CD14-positive monocyte (primary cell): ENCODE results near the gene CFAP206. TPM values are rescaled to one million over a fixed set of nuclear protein-coding genes. Genes with fewer than 3 reads are reported as not detected.

ENCODE experiments used
- DNase-seq, 3 donors: peaks; one replicate each; pipeline ENCODE4 v3.0.0-alpha.2; 2011 to 2022
- H2AFZ ChIP-seq: 2 replicates; pipeline ENCODE4 v1.6.0; 2012; ENCODE audit warnings: mild to moderate bottlenecking, low read depth, low read length, inconsistent platforms; ENCODE audit not compliant: insufficient read depth, poor library complexity, severe bottlenecking
- H3K27ac ChIP-seq, 2 donors: 1 replicate in 1 of 2; 2 replicates in 1 of 2; pipeline ENCODE4 v1.5.1; 2012 to 2013; ENCODE audit warnings: low read length in 2 of 2, control low read depth in 1 of 2, inconsistent platforms in 1 of 2, low read depth in 1 of 2, mild to moderate bottlenecking in 1 of 2
- H3K27me3 ChIP-seq, 2 donors: one replicate each; pipeline versions ENCODE4 v1.6.0 to v1.6.1; 2011 to 2013; ENCODE audit warnings: low read length in 2 of 2; ENCODE audit not compliant: control insufficient read depth in 2 of 2, insufficient read depth in 2 of 2
- H3K36me3 ChIP-seq, 2 donors: replicated peaks in 1 of 2; 1 replicate in 1 of 2; 2 replicates in 1 of 2; pipeline versions ENCODE4 v1.5.1 to v1.6.1; 2012 to 2013; ENCODE audit warnings: low read length in 2 of 2, control low read depth in 1 of 2, inconsistent platforms in 1 of 2, mild to moderate bottlenecking in 1 of 2; ENCODE audit not compliant: insufficient read depth in 2 of 2, control insufficient read depth in 1 of 2
- H3K4me1 ChIP-seq, 2 donors: 1 replicate in 1 of 2; 2 replicates in 1 of 2; pipeline versions ENCODE4 v1.5.1 to v1.6.1; 2012 to 2013; ENCODE audit warnings: low read length in 2 of 2, control low read depth in 1 of 2, inconsistent platforms in 1 of 2, mild to moderate bottlenecking in 1 of 2, moderate library complexity in 1 of 2; ENCODE audit not compliant: insufficient read depth in 2 of 2, control insufficient read depth in 1 of 2
- H3K4me2 ChIP-seq: replicated peaks from 2 replicates; pipeline ENCODE3; 2012; ENCODE audit warnings: low read length, moderate library complexity, mild to moderate bottlenecking; ENCODE audit not compliant: poor library complexity, severe bottlenecking; ENCODE audit errors: extremely low read depth
- H3K4me3 ChIP-seq, 3 experiments: fragments of 200-600 bp in 1 of 3; sonication (generic) in 1 of 3; replicated peaks in 1 of 3; 1 replicate in 2 of 3; 2 replicates in 1 of 3; pipeline ENCODE4 v1.5.1; 2011 to 2013; ENCODE audit warnings: low read length in 3 of 3, mild to moderate bottlenecking in 3 of 3, control low read depth in 2 of 3, low read depth in 2 of 3, inconsistent platforms in 1 of 3, moderate library complexity in 1 of 3
- H3K79me2 ChIP-seq: 2 replicates; pipeline ENCODE4 v1.6.0; 2012; ENCODE audit warnings: mild to moderate bottlenecking, control low read depth, inconsistent platforms, low read length, moderate library complexity; ENCODE audit not compliant: insufficient read depth
- H3K9ac ChIP-seq: 2 replicates; pipeline ENCODE4 v1.6.0; 2017; ENCODE audit warnings: low read length, mild to moderate bottlenecking; ENCODE audit not compliant: insufficient read depth, poor library complexity, severe bottlenecking
- H3K9me3 ChIP-seq, 2 donors: replicated peaks in 1 of 2; 1 replicate in 1 of 2; 2 replicates in 1 of 2; pipeline versions ENCODE4 v1.5.1 to v1.6.1; 2012 to 2013; ENCODE audit warnings: low read length in 2 of 2, control low read depth in 1 of 2; ENCODE audit not compliant: control insufficient read depth in 1 of 2, insufficient read depth in 1 of 2
- H4K20me1 ChIP-seq: 2 replicates; pipeline ENCODE4 v1.6.0; 2012; ENCODE audit warnings: mild to moderate bottlenecking, low read length, control low read depth, moderate library complexity; ENCODE audit not compliant: insufficient read depth
- H3K27ac Mint-ChIP-seq, 7 donors: one replicate each; pipeline ENCODE4 v1.8.0; 2020; ENCODE audit warnings: mild to moderate bottlenecking in 7 of 7, mixed read lengths in 7 of 7, moderate library complexity in 6 of 7, inconsistent platforms in 2 of 7
- H3K27me3 Mint-ChIP-seq, 3 donors: one replicate each; pipeline ENCODE4 v1.8.0; 2021 to 2022; ENCODE audit warnings: low read depth in 3 of 3, mild to moderate bottlenecking in 3 of 3, mixed read lengths in 3 of 3, moderate library complexity in 3 of 3, inconsistent platforms in 1 of 3
- H3K36me3 Mint-ChIP-seq, 2 donors: one replicate each; pipeline ENCODE4 v1.8.0; 2020; ENCODE audit warnings: mixed read lengths in 2 of 2, inconsistent platforms in 1 of 2, mild to moderate bottlenecking in 1 of 2
- H3K4me1 Mint-ChIP-seq: one replicate; pipeline ENCODE4 v1.8.0; 2020; ENCODE audit warnings: mild to moderate bottlenecking, mixed read lengths
- H3K4me3 Mint-ChIP-seq, 2 donors: one replicate each; pipeline ENCODE4 v1.8.0; 2020; ENCODE audit warnings: mild to moderate bottlenecking in 2 of 2, mixed read lengths in 2 of 2, moderate library complexity in 1 of 2
- H3K9me3 Mint-ChIP-seq, 7 donors: one replicate each; pipeline ENCODE4 v1.8.0; 2020 to 2022; ENCODE audit warnings: mixed read lengths in 7 of 7, mild to moderate bottlenecking in 6 of 7, moderate library complexity in 6 of 7, inconsistent platforms in 2 of 7
- WGBS: methylation state at CpG from one replicate; pipeline ENCODE4 v1.1.5; 2013; ENCODE audit warnings: missing lambda C conversion rate; ENCODE audit not compliant: insufficient coverage; 5-methylcytosine and 5-hydroxymethylcytosine counted together
- intact Hi-C, 2 donors: fragments of 100-400 bp; cut with micrococcal nuclease; formaldehyde crosslinking; loops; one replicate each; pipeline versions ENCODE4 v1.15.0 to v1.15.1; 2023
- polyA minus RNA-seq: library from RNA; depleted of rRNA, polyadenylated mRNA; stranded (reverse); fragments of >200 nt; gene quantifications from 2 replicates; pipeline ENCODE4 v1.2.3, GENCODE V29; 2012
- polyA plus RNA-seq, 3 donors: library from polyadenylated mRNA; depleted of rRNA in 1 of 3; unstranded in 2 of 3; stranded (reverse) in 1 of 3; fragments of 300-500 nt in 2 of 3; fragments of >200 nt in 1 of 3; fragmentation: Illumina TruSeq in 2 of 3; gene quantifications; 1 replicate in 2 of 3; 2 replicates in 1 of 3; pipeline ENCODE4 v1.2.3, GENCODE V29; 2012 to 2021
- total RNA-seq, 12 experiments: library from RNA in 1 of 12; stranded (reverse) in 1 of 12; fragments of 120-200 nt in 1 of 12; gene quantifications; one replicate each; pipeline ENCODE4 v1.2.4 and lab custom pipeline; 2013 to 2026; ENCODE audit warnings: mixed read lengths in 6 of 12, inconsistent platforms in 1 of 12
- TF ChIP-seq, protein P1 (sequence below): fragments of 200-600 bp; IDR thresholded peaks from one replicate; pipeline ENCODE4 v1.8.0; 2022; ENCODE audit warnings: antibody characterized with exemption, mild to moderate bottlenecking

The CFAP206 gene
- not detected for total RNA-seq (2013)
- polyA plus RNA-seq (not detected), polyA minus RNA-seq (0.24 TPM in 1 of 2 replicates, not detected in the other), total RNA-seq (lab: John Stamatoyannopoulos, UW) (0 to 0.23 (median 0.07) reads per million in 11 experiments)

- Histone ChIP-seq H3K36me3 (no peaks in the 10 kb centered on the region), H3K4me1 (peaks cover 12 to 17% of the 10 kb centered on the region in 2 donors), H3K27ac (peak within 1 kb of the TSS; percentile 49 to 64), H3K4me3 (peak within 1 kb of the TSS; percentile 88 to 91 (median 89)), H3K9ac (peak within 1 kb of the TSS; percentile 53), H3K4me2 (peak within 1 kb of the TSS; percentile 85), H2AFZ (peak within 1 kb of the TSS; percentile 97), H3K27me3 (peaks cover 0 to 2% of the 10 kb centered on the region in 2 donors), H3K79me2 (no peaks in the 10 kb centered on the region), H3K9me3 (no peaks in the 10 kb centered on the region), H4K20me1 (no peaks in the 10 kb centered on the region)
- peaks cover 0 to 2% (median 0%) of the 10 kb centered on the region in 7 donors for H3K9me3 Mint-ChIP-seq
- peak within 1 kb of the TSS; percentile 85 to 91 for H3K4me3 Mint-ChIP-seq
- WGBS: 0% methylated on average over 47 of the region's 82 CpGs
- DNase-seq: peak; percentile 69 to 75 (median 69)
- TF ChIP-seq, protein P1, sequence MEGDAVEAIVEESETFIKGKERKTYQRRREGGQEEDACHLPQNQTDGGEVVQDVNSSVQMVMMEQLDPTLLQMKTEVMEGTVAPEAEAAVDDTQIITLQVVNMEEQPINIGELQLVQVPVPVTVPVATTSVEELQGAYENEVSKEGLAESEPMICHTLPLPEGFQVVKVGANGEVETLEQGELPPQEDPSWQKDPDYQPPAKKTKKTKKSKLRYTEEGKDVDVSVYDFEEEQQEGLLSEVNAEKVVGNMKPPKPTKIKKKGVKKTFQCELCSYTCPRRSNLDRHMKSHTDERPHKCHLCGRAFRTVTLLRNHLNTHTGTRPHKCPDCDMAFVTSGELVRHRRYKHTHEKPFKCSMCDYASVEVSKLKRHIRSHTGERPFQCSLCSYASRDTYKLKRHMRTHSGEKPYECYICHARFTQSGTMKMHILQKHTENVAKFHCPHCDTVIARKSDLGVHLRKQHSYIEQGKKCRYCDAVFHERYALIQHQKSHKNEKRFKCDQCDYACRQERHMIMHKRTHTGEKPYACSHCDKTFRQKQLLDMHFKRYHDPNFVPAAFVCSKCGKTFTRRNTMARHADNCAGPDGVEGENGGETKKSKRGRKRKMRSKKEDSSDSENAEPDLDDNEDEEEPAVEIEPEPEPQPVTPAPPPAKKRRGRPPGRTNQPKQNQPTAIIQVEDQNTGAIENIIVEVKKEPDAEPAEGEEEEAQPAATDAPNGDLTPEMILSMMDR: no peak
- H3K4me1 Mint-ChIP-seq: peaks cover 18% of the 10 kb centered on the region
- no peaks in the 10 kb centered on the region for H3K36me3 Mint-ChIP-seq
- intact Hi-C loops: loop anchor here in 1 of 2 donors (5.0 kb wide), 1 partner anchor 1731 kb away; no protein-coding TSS in a partner anchor
- H3K27ac Mint-ChIP-seq: peak within 1 kb of the TSS; percentile 40 to 83 (median 72)
- peaks cover 4 to 13% (median 9%) of the 10 kb centered on the region in 3 donors for H3K27me3 Mint-ChIP-seq
These were observed at the start of gene CFAP206 for GRCh38 chr6:87407901-87408720. Gene CFAP206 (plus strand): TSS chr6:87407972. CDS start chr6:87409840, 1,868 bp downstream.

DNA sequence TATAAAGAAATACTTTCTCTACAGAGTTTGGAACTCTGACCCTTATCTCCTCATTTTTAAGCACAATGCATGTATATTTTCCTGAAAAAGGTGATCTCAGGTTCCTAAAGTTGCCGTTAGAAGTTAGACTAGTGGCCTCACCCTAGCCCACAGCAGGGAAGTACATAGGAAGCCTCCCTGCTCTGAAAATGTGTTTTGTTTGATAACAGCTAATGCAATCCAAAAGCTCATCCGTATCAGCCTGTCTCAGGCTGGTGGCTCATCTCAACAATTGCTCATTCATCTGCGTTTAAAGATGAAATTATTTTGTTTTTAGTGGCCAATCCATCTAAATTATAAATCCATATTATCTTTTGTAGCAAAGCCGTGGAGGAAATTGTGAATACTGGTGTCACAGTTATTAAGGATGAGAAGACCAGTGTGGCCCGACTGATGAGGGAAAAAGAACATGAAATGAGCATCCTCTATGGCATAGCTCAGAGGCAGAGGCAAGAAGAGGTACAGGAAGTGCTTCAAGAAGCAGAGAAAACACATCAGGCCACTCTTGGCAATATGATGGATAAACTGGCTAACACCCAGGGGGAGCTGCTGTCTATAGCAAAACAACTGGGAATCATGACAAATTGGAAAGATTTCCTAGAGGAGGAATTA, 43.0 kb upstream of the CFAP206 start:
- 100% methylated on average over 1 of the region's 5 CpGs for WGBS
- H3K9me3 ChIP-seq: peaks cover 6 to 16% of the 10 kb centered on the region in 2 donors
- no peak overlapping the region for H2AFZ ChIP-seq
- H3K4me3 ChIP-seq: no peak overlapping the region
- intact Hi-C loops: no loop called here
- TF ChIP-seq, protein P1: no peak
- DNase-seq: no peak
- Mint-ChIP-seq H3K27me3 (peaks cover 0 to 1% (median 0%) of the 10 kb centered on the region in 3 donors), H3K4me3 (no peak overlapping the region), H3K36me3 (peaks cover 0 to 2% of the 10 kb centered on the region in 2 donors), H3K9me3 (peaks cover 11 to 30% (median 22%) of the 10 kb centered on the region in 7 donors), H3K27ac (no peak overlapping the region), H3K4me1 (no peaks in the 10 kb centered on the region)
- H3K4me2 ChIP-seq: no peak overlapping the region
- no peaks in the 10 kb centered on the region for H3K27me3 ChIP-seq
- H3K27ac ChIP-seq: no peak overlapping the region
- H3K36me3 ChIP-seq: no peaks in the 10 kb centered on the region
- no peak overlapping the region for H3K9ac ChIP-seq
- H4K20me1 ChIP-seq: no peaks in the 10 kb centered on the region
- H3K79me2 ChIP-seq: no peaks in the 10 kb centered on the region
- no peaks in the 10 kb centered on the region for H3K4me1 ChIP-seq
